Caki2 (cell line): Measurements from ENCODE around the gene NOL8. TPM values are rescaled to one million over a fixed set of nuclear protein-coding genes. Genes with fewer than 3 reads are reported as not detected.

Source experiments
- DNase-seq: peaks from one replicate; pipeline ENCODE4 v3.0.0-alpha.2; 2015; ENCODE audit warnings: low read depth
- in situ Hi-C: cut with HindIII; loops from 2 replicates; pipeline ENCODE4 v1.10.0; 2016; ENCODE audit warnings: low sequenced_read_pairs, low pct_unique_long_range_greater_than_20kb, mixed read lengths
- total RNA-seq: library from RNA; depleted of rRNA; stranded (reverse); fragments of >200 nt; shearing (Covaris generic); gene quantifications from 2 replicates; pipeline ENCODE4 v1.2.3, GENCODE V29; 2014; ENCODE audit warnings: low replicate concordance; rRNA removed

The NOL8 gene
- 3.3 and 10.9 TPM in 2 replicates for total RNA-seq

GRCh38 chr9:92325269-92325990, at the start of gene NOL8, which contains the start of gene CENPP:
NOL8 (minus strand) TSS chr9:92325350; CDS start chr9:92324161, 1,189 bp downstream.
CENPP (plus strand) TSS chr9:92325953.
- in situ Hi-C loops = no loop called here

GRCh38 chr9:92373167-92373566, 48.0 kb upstream of the NOL8 start:
- no peak for DNase-seq
- in situ Hi-C loops = no loop called here

More at GRCh38 chr9:92325269-92325990, at the start of gene NOL8, which contains the start of gene CENPP:
- DNase-seq = peak; percentile 94

- in situ Hi-C loops = no loop called here
- DNase-seq = no peak
These were observed 43.9 kb upstream of the NOL8 start for GRCh38 chr9:92369075-92369474.

DNA sequence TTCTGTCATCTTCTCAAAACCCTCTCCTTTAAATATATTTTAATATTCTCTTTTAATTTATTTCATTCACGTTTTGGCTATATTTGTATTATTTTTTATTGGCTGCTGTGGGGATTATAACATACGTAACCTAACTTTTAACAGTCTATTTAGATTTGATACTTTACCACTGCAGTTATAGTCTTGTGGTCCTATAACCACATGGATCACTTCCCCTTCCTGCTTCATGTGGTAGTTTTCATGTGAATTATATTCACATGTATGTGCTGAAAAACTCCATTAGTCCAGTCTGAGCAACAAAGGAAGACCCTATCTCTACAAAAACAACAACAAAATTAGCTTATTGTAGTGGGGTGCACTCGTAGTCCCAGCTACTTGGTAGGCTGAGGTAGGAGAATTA, 34.9 kb upstream of the NOL8 start:
- in situ Hi-C loops = no loop called here
- DNase-seq = no peak

DNA sequence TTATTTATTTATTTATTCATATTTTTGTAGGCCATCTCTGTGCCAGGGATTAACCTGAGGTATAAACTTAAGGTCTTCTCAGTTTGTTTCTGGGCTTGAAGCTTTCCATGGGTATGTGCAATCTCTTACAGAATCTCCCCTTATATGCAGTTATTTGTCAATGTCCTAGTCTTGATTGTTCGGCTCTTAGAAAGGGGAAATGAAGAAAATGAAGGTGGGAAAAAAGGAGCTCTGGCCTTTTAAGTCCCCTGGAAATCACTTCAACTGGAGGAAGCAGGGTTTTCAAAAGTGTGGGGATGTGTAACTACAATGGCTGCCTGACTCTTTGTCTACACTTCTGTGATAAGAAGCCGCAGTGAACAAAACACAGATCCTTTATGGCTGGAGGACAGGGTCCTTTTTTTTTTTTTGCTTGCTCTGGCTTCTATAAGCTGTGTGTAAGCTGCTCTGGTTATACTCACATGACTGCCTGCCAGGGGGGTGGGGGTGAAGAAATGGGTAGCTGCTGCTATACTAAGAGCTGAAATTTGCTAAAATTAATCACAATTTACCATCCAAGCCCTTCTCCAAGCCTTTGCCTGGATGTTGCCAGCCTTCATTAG, 34.3 kb upstream of the NOL8 start:
- DNase-seq = no peak
- in situ Hi-C loops = no loop called here

DNA sequence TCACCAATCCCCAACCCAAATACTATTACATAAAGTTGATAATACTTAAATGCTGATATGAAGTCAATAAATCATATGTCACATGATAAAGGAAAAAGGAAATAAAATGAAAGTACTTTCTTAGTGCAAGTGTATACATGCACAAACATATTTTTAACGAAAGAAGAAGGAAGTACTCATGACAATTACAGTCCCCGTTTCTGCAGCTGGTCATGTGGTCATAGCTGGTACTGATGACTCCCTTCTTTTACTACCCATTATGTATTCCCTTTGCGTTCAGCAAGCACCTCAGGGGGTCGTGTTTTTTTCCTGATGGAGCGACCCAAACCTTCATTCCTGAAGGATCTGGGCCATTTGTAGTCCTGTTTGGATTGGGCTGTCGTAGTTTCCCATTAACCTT, 27.9 kb upstream of the NOL8 start:
- in situ Hi-C loops = no loop called here
- no peak for DNase-seq

GRCh38 chr9:92350740-92351133, 25.6 kb upstream of the NOL8 start:
- no peak for DNase-seq
- in situ Hi-C loops = no loop called here

GRCh38 chr9:92349771-92350739, 24.9 kb upstream of the NOL8 start:
- no peak for DNase-seq
- in situ Hi-C loops = no loop called here

- in situ Hi-C loops = no loop called here
- no peak for DNase-seq
These were observed 20.4 kb upstream of the NOL8 start for GRCh38 chr9:92345582-92345981.

DNA sequence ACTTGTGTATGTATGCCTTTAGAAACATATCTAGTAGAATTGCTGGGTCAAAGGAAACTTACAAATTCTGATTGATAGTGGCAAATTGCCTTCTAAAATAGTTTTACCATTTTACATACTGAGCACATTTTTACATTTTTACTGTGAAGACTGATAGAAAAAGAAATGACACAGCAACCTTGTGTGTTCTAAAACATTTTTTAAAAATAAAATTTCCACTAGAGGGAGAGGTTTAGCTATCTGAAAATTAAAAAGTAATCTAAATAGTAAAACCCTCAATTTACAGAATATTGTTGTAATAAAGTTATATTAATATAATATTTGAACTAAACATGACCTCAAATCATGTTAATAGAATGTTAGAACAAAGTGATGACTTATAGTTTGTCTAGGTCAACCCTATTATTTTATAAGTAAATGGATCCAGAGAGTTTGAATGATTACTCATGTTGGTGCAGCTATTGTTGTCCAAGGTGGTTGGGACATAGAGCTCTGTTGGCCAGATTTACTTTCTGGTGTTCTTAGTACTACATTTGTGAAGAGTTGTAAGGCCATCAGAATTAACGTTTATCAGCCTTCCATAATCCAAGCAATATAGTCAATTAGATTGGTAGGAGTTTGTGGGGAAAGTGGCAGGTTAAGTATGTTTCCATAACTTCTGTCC, 17.8 kb upstream of the NOL8 start:
- in situ Hi-C loops = no loop called here

GRCh38 chr9:92341578-92341977, 16.4 kb upstream of the NOL8 start:
- in situ Hi-C loops = no loop called here
- DNase-seq = no peak

More for the DNA sequence above, 17.8 kb upstream of the NOL8 start:
- DNase-seq = no peak

DNA sequence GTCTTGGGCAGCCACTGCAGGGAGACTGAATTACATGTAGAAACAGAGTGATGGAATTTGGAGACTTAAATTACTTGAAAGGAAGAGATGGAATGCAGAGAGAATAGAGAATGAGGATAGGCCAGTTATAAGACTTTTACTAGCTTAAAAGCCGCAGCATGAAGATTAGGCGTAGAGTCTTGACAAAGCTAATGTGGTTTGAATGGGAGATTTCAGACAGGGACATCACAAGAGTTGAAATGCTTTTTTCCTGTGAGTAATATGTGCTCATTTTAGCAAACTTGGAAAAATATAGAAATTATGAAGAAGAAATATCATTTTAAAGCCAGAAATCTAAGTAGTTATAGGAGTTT, 8.1 kb upstream of the NOL8 start:
- in situ Hi-C loops = no loop called here
- no peak for DNase-seq

DNA sequence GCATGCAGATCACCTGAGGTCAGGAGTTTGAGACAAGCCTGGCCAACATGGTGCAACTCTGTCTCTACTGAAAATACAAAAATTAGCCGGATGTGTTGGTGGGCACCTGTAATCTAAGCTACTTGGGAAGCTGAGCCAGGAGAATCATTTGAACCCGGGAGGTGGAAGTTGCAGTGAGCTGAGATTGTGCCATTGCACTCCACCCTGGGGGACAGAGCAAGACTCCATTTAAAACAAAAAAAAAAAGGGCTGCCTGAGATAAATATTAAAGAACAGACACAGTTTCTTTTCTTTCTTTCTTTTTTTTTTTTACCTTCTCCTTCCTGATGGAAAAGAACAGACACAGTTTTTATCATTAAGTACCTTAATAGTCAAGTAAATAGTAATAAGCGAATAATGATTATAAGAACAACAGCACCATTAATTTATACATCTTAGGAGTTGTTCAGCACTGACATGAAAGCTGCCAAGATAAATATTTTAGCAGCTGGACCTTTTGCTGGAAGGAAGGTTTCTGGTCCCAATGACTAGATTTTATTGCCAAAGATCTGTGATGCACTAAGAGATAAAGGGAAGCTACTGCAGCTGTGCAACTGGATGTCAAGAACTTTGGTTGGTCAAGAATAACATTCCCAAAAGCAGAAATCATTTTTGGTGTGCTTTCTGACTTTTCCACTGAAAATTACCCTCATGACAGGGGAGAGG, 7.6 kb upstream of the NOL8 start:
- in situ Hi-C loops = no loop called here
- no peak for DNase-seq

DNA sequence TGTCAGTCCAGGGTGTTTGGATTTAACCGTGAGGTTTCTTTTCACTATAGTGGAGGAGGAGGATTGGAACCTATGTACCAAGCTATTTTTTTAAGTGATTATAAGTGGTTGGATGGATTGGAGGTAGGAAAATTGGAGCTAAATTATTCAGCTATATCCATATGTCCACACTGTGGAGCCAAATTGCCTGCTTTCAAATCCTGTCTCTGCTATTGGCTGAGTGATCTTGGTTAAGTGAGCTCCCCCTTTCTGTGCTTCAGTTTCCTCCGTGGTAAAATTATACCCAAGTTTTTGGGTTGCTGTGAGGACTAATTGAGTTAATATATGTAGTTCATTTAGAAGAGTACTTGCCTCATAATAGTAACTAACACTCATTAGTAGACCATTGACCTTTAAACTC, 3.1 kb upstream of the NOL8 start:
- in situ Hi-C loops = no loop called here
- DNase-seq = peak; percentile 12

DNA sequence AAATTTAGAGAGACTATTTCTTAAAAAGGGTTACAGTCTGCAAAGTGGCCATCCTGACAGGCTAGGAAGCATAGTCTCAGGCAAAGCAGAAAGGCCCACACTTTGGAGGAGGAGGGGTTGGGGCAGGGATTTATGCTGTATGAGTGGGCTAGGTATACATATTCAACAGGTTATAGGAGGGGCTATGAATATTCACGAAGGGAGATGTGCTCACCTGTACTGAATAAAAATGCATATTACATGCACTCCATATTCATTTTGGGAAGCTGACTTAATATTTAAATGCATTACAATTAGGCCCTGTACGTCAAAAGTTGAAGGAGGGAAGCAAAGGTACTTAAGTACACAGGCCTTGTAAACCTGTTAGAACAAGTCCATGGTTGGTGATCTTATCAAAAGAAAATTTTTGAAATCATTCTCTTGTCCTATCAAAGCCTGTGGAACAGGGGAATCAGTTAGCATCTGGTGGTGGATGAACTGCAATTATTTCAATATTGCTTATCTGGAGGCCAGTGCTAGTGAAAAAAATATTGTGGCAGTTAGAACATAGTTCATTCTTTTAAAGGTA, 2.2 kb upstream of the NOL8 start:
- in situ Hi-C loops = no loop called here

DNA sequence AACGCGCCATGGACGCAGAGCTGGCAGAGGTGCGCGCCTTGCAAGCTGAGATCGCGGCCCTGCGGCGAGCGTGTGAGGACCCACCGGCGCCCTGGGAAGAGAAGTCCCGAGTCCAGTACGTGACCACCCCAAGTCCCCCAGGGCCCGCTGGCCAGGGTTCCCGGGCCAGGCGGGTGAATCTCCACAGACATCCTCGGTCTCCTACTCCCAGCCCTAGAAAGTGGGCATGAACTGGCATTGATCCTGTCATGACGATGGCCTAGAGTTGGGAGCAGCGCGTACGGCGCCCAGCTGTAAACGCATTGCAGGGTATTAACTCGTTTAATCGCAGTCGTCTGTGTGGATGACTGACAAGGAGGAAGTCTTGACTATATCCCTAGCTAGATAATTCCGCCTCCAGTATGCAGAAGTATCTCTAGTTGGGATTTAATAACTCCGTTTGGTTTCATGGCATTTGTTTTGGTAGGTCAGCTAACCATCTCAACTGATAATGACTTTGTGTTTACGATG, 896 bp upstream of the NOL8 start:
- in situ Hi-C loops = no loop called here
- no peak for DNase-seq

More for the DNA sequence above, 2.2 kb upstream of the NOL8 start:
- DNase-seq = no peak

GRCh38 chr9:92324889-92325268, 271 bp downstream of the NOL8 start:
- in situ Hi-C loops = no loop called here
- no peak for DNase-seq
